HG03159 (cell line): ENCODE results near the gene DCTN1.

Experiments used
- ATAC-seq: cut with Tn5 transposase; IDR thresholded peaks from one replicate; pipeline ENCODE4 v1.9.1; 2021; ENCODE audit warnings: mild to moderate bottlenecking, moderate library complexity; ENCODE audit not compliant: unreplicated experiment

Gene DCTN1

GRCh38 chr2:74327627-74328026 is 52.5 kb downstream of the DCTN1 start:
- no peak for ATAC-seq

- ATAC-seq, result no peak
These were observed 52.9 kb downstream of the DCTN1 start for GRCh38 chr2:74327199-74327598.

GRCh38 chr2:74325815-74326214 is 54.3 kb downstream of the DCTN1 start:
- no peak for ATAC-seq

DNA sequence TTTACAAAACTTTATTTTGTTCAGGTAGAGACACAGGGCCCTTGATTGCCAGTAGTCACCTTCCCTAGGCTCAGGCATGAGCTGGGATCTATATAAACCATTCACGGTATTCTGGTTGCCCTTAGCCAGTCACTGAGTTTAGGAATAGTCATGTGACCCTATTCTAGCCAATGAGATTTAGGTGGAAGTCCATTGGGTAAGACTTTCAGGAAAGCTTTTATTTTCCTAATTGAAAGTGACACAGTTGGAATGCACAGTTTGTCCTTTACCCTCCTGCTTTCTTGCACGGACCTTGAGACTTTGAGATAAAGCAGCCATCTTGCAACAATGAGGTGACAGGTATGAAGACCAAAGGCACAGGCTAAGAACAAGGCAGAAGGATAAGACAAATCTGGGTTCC is 58.4 kb downstream of the DCTN1 start:
- ATAC-seq, result no peak

- no peak for ATAC-seq
These were observed 62.4 kb downstream of the DCTN1 start for GRCh38 chr2:74317701-74318100.

DNA sequence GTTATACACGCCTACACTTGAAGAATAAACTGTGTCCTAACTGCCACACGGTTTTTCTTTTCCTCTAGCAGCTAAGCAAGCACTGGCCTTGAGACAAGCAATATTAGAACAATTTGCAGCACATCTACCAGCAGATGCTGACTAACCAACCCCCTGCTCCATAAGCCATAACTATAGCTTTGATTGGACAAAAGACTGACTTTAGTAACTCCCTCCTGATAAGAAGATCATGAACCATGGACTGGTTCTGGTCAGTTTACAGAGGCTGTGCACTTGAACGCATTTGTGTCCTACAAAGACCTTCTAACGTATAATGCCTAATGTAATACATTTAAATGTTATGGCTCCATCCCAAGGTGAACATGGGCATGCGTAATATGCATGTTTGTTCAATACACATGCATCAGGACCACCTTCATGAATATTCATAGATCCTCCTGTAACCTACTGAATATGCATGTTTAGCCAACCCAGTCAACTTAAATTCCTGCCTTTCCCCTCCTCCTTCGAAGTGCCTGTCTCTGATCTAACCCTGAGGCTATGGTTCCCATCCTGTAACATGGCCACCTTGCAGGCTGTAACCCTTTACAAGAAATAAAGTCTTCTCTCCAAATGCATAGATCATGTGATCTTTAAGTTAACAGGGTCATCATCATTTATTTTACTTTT is 63.4 kb downstream of the DCTN1 start:
- ATAC-seq, result no peak

- ATAC-seq, result no peak
These were observed 66.0 kb downstream of the DCTN1 start for GRCh38 chr2:74314107-74314506.

GRCh38 chr2:74313497-74313896 is 66.6 kb downstream of the DCTN1 start:
- ATAC-seq, result no peak

GRCh38 chr2:74312913-74313312 is 67.2 kb downstream of the DCTN1 start:
- ATAC-seq, result no peak
